H9 (cell line): ENCODE measurements around the gene ABCC4. TPM values are rescaled to one million over a fixed set of nuclear protein-coding genes. Genes with fewer than 3 reads are reported as not detected.

Experiments
- DNase-seq: peaks from one replicate; pipeline ENCODE4 v3.0.0-alpha.2; 2017
- H2AFZ ChIP-seq: one replicate; pipeline ENCODE4 v1.6.1; 2013; ENCODE audit warnings: mild to moderate bottlenecking, low read length, control low read depth, moderate library complexity
- H2AK5ac ChIP-seq: 2 replicates; pipeline ENCODE4 v1.6.1; 2013; ENCODE audit warnings: low read length, control low read depth, mixed read lengths; ENCODE audit not compliant: insufficient read length
- H2BK120ac ChIP-seq: one replicate; pipeline ENCODE4 v1.6.1; 2013; ENCODE audit warnings: low read depth, mild to moderate bottlenecking, low read length, control low read depth, inconsistent platforms; ENCODE audit not compliant: poor library complexity, severe bottlenecking
- H2BK12ac ChIP-seq: 2 replicates; pipeline ENCODE4 v1.6.1; 2013; ENCODE audit warnings: low read length, control low read depth, mixed read lengths, low read depth; ENCODE audit not compliant: insufficient read length
- H2BK15ac ChIP-seq: 2 replicates; pipeline ENCODE4 v1.6.1; 2013; ENCODE audit warnings: low read depth, low read length, control low read depth
- H2BK20ac ChIP-seq: one replicate; pipeline ENCODE4 v1.6.1; 2013; ENCODE audit warnings: low read depth, mild to moderate bottlenecking, low read length, control low read depth, inconsistent platforms; ENCODE audit not compliant: poor library complexity, severe bottlenecking
- H2BK5ac ChIP-seq: 2 replicates; pipeline ENCODE4 v1.6.1; 2013; ENCODE audit warnings: low read length, control low read depth, mixed read lengths; ENCODE audit not compliant: insufficient read length
- H3K14ac ChIP-seq: 2 replicates; pipeline ENCODE4 v1.6.1; 2013; ENCODE audit warnings: low read length, control low read depth; ENCODE audit not compliant: insufficient read depth
- H3K18ac ChIP-seq: 2 replicates; pipeline ENCODE4 v1.6.1; 2013; ENCODE audit warnings: low read depth, mild to moderate bottlenecking, mixed read lengths, low read length, control low read depth; ENCODE audit not compliant: insufficient read length
- H3K23ac ChIP-seq: 2 replicates; pipeline ENCODE4 v1.6.1; 2013; ENCODE audit warnings: low read length, control low read depth, mixed read lengths, low read depth; ENCODE audit not compliant: insufficient read length
- H3K23me2 ChIP-seq: 2 replicates; pipeline ENCODE4 v1.6.1; 2013; ENCODE audit warnings: low read depth, mild to moderate bottlenecking, mixed read lengths, low read length, control low read depth; ENCODE audit not compliant: insufficient read length, poor library complexity, severe bottlenecking
- H3K27ac ChIP-seq: 2 replicates; pipeline ENCODE4 v1.5.1; 2013; ENCODE audit warnings: low read length, control low read depth, mixed read lengths, low read depth; ENCODE audit not compliant: insufficient read length
- H3K27me3 ChIP-seq: 2 replicates; pipeline ENCODE4 v1.6.1; 2013; ENCODE audit warnings: low read length, control low read depth, inconsistent platforms; ENCODE audit not compliant: insufficient read depth
- H3K4ac ChIP-seq: 2 replicates; pipeline ENCODE4 v1.6.1; 2013; ENCODE audit warnings: low read depth, mild to moderate bottlenecking, control low read depth, inconsistent platforms, low read length, moderate library complexity
- H3K4me1 ChIP-seq: 2 replicates; pipeline ENCODE4 v1.6.1; 2013; ENCODE audit warnings: low read length, control low read depth, inconsistent platforms; ENCODE audit not compliant: insufficient read depth
- H3K4me2 ChIP-seq: 2 replicates; pipeline ENCODE4 v1.6.1; 2013; ENCODE audit warnings: low read length, control low read depth, mixed read lengths; ENCODE audit not compliant: insufficient read length, insufficient read depth
- H3K56ac ChIP-seq: 2 replicates; pipeline ENCODE4 v1.6.1; 2013; ENCODE audit warnings: low read depth, mild to moderate bottlenecking, mixed read lengths, low read length, control low read depth; ENCODE audit not compliant: insufficient read length
- H3K79me1 ChIP-seq: 2 replicates; pipeline ENCODE4 v1.6.1; 2013; ENCODE audit warnings: low read depth, mild to moderate bottlenecking, moderate library complexity, low read length, control low read depth, inconsistent platforms; ENCODE audit not compliant: insufficient read depth, poor library complexity, severe bottlenecking
- H3K79me2 ChIP-seq: 2 replicates; pipeline ENCODE4 v1.6.1; 2013; ENCODE audit warnings: low read length, control low read depth, inconsistent platforms; ENCODE audit not compliant: insufficient read depth
- H3K9ac ChIP-seq: 2 replicates; pipeline ENCODE4 v1.6.1; 2013; ENCODE audit warnings: low read length, control low read depth, mixed read lengths; ENCODE audit not compliant: insufficient read length; ENCODE audit errors: extremely low read depth
- H3K9me3 ChIP-seq: one replicate; pipeline ENCODE4 v1.6.1; 2013; ENCODE audit warnings: low read depth, low read length, inconsistent platforms; ENCODE audit not compliant: control insufficient read depth
- H3T11ph ChIP-seq: one replicate; pipeline ENCODE4 v1.6.1; 2013; ENCODE audit warnings: mild to moderate bottlenecking, low read length, control low read depth, inconsistent platforms
- H4K20me1 ChIP-seq: one replicate; pipeline ENCODE4 v1.6.1; 2013; ENCODE audit not compliant: control insufficient read depth, insufficient read length, insufficient read depth
- H4K5ac ChIP-seq: 2 replicates; pipeline ENCODE4 v1.6.1; 2013; ENCODE audit warnings: low read depth, mild to moderate bottlenecking, mixed read lengths, low read length, control low read depth; ENCODE audit not compliant: insufficient read length
- H4K8ac ChIP-seq: replicated peaks from 2 replicates; pipeline ENCODE4 v1.6.1; 2013; ENCODE audit warnings: low read length, control low read depth, mixed read lengths, low read depth; ENCODE audit not compliant: insufficient read length
- H4K91ac ChIP-seq: 2 replicates; pipeline ENCODE4 v1.6.1; 2013; ENCODE audit warnings: low read depth, mild to moderate bottlenecking, moderate library complexity, mixed read lengths, low read length, control low read depth; ENCODE audit not compliant: insufficient read length
- H3K27ac Mint-ChIP-seq, 3 experiments: 2 replicates in 2 of 3; 3 replicates in 1 of 3; pipeline ENCODE4 v1.8.0; 2020 to 2021; ENCODE audit warnings: mixed read lengths in 3 of 3, mild to moderate bottlenecking in 1 of 3, moderate library complexity in 1 of 3
- H3K27me3 Mint-ChIP-seq: 2 replicates; pipeline ENCODE4 v1.8.0; 2021; ENCODE audit warnings: low read depth, mild to moderate bottlenecking, moderate library complexity, mixed read lengths
- H3K36me3 Mint-ChIP-seq, 3 experiments: 2 replicates in 2 of 3; 3 replicates in 1 of 3; pipeline ENCODE4 v1.8.0; 2020 to 2021; ENCODE audit warnings: low read depth in 3 of 3, mixed read lengths in 3 of 3; ENCODE audit not compliant: insufficient read depth in 1 of 3
- H3K4me1 Mint-ChIP-seq, 2 experiments: 2 replicates each; pipeline ENCODE4 v1.8.0; 2020; ENCODE audit warnings: mixed read lengths in 2 of 2
- H3K4me3 Mint-ChIP-seq, 2 experiments: 2 replicates in 1 of 2; 3 replicates in 1 of 2; pipeline ENCODE4 v1.8.0; 2020 to 2021; ENCODE audit warnings: mild to moderate bottlenecking in 2 of 2, mixed read lengths in 2 of 2, moderate library complexity in 1 of 2
- H3K9me3 Mint-ChIP-seq, 2 experiments: 2 replicates in 1 of 2; 3 replicates in 1 of 2; pipeline ENCODE4 v1.8.0; 2020; ENCODE audit warnings: mild to moderate bottlenecking in 2 of 2, mixed read lengths in 2 of 2, moderate library complexity in 1 of 2
- CTCF ChIP-seq: fragments of 200-600 bp; sonication (generic); conservative IDR thresholded peaks from 3 replicates; pipeline ENCODE4 v1.8.0; 2021; ENCODE audit warnings: antibody characterized with exemption, mild to moderate bottlenecking
- WGBS: extraction: QIAGEN DNeasy Blood & Tissue Kit; methylation state at CpG from one replicate; pipeline ENCODE4 v1.1.7; 2013; ENCODE audit warnings: missing lambda C conversion rate, low lambda C conversion rate, mixed read lengths; ENCODE audit not compliant: insufficient read length; ENCODE audit errors: extremely low coverage; 5-methylcytosine and 5-hydroxymethylcytosine counted together
- total RNA-seq: library from RNA; stranded (reverse); gene quantifications from 2 replicates; pipeline ENCODE4 v1.2.1, GENCODE V29; 2021

ABCC4 gene
- total RNA-seq, 1 experiment from 2014 or later, result 5.9 TPM

GRCh38 chr13:95315752-95316151 lies 14.5 kb upstream of the ABCC4 start:
- Mint-ChIP-seq H3K4me1 (no peaks in the 10 kb centered on the region), H3K36me3 (no peaks in the 10 kb centered on the region), H3K4me3 (no peak overlapping the region), H3K27ac (no peak overlapping the region), H3K27me3 (no peaks in the 10 kb centered on the region; the same call in 1 of the 2 replicates), H3K9me3 (no peaks in the 10 kb centered on the region; a peak in 1 of 5 replicates)
- H3K4me2 ChIP-seq, result no peak overlapping the region
- no peak overlapping the region for H2AK5ac ChIP-seq
- no peak overlapping the region for H3T11ph ChIP-seq
- H3K4me1 ChIP-seq, result no peaks in the 10 kb centered on the region
- no peak overlapping the region for H3K27ac ChIP-seq
- no peak for TF ChIP-seq CTCF
- no CpG with 5 or more reads among the region's 3 CpGs for WGBS
- H3K9ac ChIP-seq, result no peak overlapping the region
- H4K20me1 ChIP-seq, result no peaks in the 10 kb centered on the region
- no peak overlapping the region for H3K4ac ChIP-seq
- H2BK5ac ChIP-seq, result no peak overlapping the region
- H2BK15ac ChIP-seq, result no peak overlapping the region
- no peaks in the 10 kb centered on the region for H3K9me3 ChIP-seq
- H3K56ac ChIP-seq, result no peak overlapping the region
- no peaks in the 10 kb centered on the region for H3K79me2 ChIP-seq
- H3K27me3 ChIP-seq, result no peaks in the 10 kb centered on the region
- no peak overlapping the region for H2AFZ ChIP-seq
- H3K23me2 ChIP-seq, result no peaks in the 10 kb centered on the region
- no peak overlapping the region for H4K8ac ChIP-seq
- H2BK20ac ChIP-seq, result no peak overlapping the region
- H3K79me1 ChIP-seq, result no peaks in the 10 kb centered on the region
- H2BK120ac ChIP-seq, result no peak overlapping the region
- DNase-seq, result no peak
- H2BK12ac ChIP-seq, result no peak overlapping the region
- no peak overlapping the region for H4K91ac ChIP-seq
- H3K18ac ChIP-seq, result no peak overlapping the region
- H3K14ac ChIP-seq, result no peak overlapping the region
- no peak overlapping the region for H3K23ac ChIP-seq
- no peak overlapping the region for H4K5ac ChIP-seq
